Progenitor cell of endocrine pancreas (in vitro differentiated cells): ENCODE data around the gene ADARB2. TPM values are rescaled to one million over a fixed set of nuclear protein-coding genes. Genes with fewer than 3 reads are reported as not detected.

ENCODE experiments used
- DNase-seq: peaks from one replicate; pipeline ENCODE4 v3.0.0; 2021; ENCODE audit warnings: low spot score; ENCODE audit not compliant: unreplicated experiment
- H3K27ac Mint-ChIP-seq: 2 replicates; pipeline ENCODE4 v1.8.0; 2021; ENCODE audit warnings: mild to moderate bottlenecking, moderate library complexity, mixed read lengths
- H3K27me3 Mint-ChIP-seq: 2 replicates; pipeline ENCODE4 v1.8.0; 2021; ENCODE audit warnings: mixed read lengths
- H3K36me3 Mint-ChIP-seq: 2 replicates; pipeline ENCODE4 v1.8.0; 2022; ENCODE audit warnings: mixed read lengths; ENCODE audit not compliant: insufficient read depth
- H3K4me1 Mint-ChIP-seq: 2 replicates; pipeline ENCODE4 v1.8.0; 2021; ENCODE audit warnings: low read depth, mixed read lengths
- H3K4me3 Mint-ChIP-seq: 2 replicates; pipeline ENCODE4 v1.8.0; 2021; ENCODE audit warnings: low read depth, mild to moderate bottlenecking, moderate library complexity, mixed read lengths
- H3K9me3 Mint-ChIP-seq: 2 replicates; pipeline ENCODE4 v1.8.0; 2021; ENCODE audit warnings: low read depth, mixed read lengths
- total RNA-seq: library from RNA; stranded (reverse); gene quantifications from 2 replicates; pipeline ENCODE4 v1.2.1, GENCODE V29; 2021
- TF ChIP-seq, protein P1 (sequence below): fragments of 200-600 bp; sonication (generic); IDR thresholded peaks from one replicate; pipeline ENCODE4 v1.5.0; 2021; ENCODE audit warnings: antibody characterized with exemption, mild to moderate bottlenecking; ENCODE audit not compliant: unreplicated experiment

ADARB2 gene
- total RNA-seq, 1 donor from 2014 or later = 1.3 TPM

DNA sequence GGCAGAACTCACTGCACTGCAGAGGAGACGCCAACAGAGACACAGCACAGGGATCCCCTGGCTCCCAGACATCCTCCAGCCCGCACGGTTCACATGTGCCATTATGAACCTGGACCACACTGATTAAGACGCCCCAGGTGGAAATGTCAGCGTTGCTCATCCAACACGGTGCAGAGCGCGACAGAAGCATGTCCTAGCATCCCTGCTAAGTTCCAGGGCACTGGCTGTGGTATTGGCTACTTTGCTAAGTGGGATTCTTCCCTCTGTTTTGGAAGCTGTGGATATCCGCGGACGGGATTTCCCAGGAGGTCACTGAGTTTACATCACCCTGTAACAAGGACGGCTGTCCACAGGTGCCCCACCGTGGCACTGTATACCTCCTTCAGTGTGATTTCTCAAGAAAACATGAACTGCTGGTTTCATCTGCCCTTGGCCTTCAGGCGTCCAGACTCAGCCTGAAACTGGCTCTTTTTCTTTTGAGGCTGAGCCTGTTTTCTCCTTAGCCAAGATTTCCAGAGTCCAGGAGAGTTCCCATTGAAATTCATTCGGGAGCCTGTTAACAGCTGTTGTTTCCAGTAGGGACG lies 357.1 kb downstream of the ADARB2 start:
- Mint-ChIP-seq H3K4me3 (no peak overlapping the region), H3K27ac (no peak overlapping the region), H3K9me3 (peaks cover under 1% of the 10 kb centered on the region), H3K36me3 (no peaks in the 10 kb centered on the region), H3K4me1 (peaks cover 6% of the 10 kb centered on the region), H3K27me3 (peaks cover 48% of the 10 kb centered on the region)
- DNase-seq = no peak
- TF ChIP-seq, protein P1, sequence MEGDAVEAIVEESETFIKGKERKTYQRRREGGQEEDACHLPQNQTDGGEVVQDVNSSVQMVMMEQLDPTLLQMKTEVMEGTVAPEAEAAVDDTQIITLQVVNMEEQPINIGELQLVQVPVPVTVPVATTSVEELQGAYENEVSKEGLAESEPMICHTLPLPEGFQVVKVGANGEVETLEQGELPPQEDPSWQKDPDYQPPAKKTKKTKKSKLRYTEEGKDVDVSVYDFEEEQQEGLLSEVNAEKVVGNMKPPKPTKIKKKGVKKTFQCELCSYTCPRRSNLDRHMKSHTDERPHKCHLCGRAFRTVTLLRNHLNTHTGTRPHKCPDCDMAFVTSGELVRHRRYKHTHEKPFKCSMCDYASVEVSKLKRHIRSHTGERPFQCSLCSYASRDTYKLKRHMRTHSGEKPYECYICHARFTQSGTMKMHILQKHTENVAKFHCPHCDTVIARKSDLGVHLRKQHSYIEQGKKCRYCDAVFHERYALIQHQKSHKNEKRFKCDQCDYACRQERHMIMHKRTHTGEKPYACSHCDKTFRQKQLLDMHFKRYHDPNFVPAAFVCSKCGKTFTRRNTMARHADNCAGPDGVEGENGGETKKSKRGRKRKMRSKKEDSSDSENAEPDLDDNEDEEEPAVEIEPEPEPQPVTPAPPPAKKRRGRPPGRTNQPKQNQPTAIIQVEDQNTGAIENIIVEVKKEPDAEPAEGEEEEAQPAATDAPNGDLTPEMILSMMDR = no peak

DNA sequence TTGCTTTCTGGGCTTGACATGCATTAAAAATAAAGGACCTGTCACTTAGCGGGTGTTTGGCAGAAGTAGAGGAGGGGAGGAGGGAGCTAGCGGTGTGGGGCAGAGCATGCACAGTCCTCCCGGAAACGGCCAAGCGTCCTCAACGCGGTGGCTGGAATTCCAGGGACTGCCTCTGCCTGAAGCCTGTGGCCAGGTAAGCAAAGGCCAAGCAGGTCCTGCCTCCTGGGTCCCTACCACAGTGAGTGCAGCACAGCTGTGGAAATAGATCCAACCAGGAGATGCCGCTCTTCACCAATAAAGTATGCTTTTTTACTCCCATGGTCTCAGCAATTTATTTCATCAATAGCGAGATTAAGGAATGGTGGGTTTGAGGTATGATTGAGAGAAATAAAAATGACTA lies 357.7 kb downstream of the ADARB2 start:
- H3K27me3 Mint-ChIP-seq = peaks cover 48% of the 10 kb centered on the region
- no peaks in the 10 kb centered on the region for H3K9me3 Mint-ChIP-seq
- DNase-seq = no peak
- peaks cover 6% of the 10 kb centered on the region for H3K4me1 Mint-ChIP-seq
- no peaks in the 10 kb centered on the region for H3K36me3 Mint-ChIP-seq
- TF ChIP-seq, protein P1 = peak; percentile 57
- no peak overlapping the region for H3K4me3 Mint-ChIP-seq
- H3K27ac Mint-ChIP-seq = no peak overlapping the region

DNA sequence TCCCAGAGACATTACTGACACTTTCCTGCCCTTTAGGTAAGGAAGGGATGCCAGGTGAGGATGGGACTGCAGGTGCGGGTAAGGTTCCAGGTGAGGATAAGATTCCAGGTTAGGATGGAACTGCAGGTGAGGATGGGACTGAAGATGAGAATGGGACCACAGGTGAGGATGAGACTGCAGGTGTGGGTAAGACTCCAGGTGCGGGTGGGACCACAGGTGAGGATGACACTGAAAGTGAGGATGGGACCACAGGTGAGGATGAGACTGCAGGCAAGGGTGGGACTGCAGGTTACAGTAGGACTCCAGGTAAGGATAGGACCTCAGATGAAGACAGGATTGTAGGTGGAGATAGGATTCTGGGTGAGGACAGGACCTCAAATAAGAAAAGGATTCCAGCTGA lies 358.9 kb downstream of the ADARB2 start:
- TF ChIP-seq, protein P1 = no peak
- Mint-ChIP-seq H3K27ac (peak overlapping the region; percentile 17), H3K4me3 (no peak overlapping the region), H3K4me1 (peaks cover 6% of the 10 kb centered on the region), H3K27me3 (peaks cover 42% of the 10 kb centered on the region), H3K36me3 (no peaks in the 10 kb centered on the region), H3K9me3 (no peaks in the 10 kb centered on the region)
- no peak for DNase-seq

DNA sequence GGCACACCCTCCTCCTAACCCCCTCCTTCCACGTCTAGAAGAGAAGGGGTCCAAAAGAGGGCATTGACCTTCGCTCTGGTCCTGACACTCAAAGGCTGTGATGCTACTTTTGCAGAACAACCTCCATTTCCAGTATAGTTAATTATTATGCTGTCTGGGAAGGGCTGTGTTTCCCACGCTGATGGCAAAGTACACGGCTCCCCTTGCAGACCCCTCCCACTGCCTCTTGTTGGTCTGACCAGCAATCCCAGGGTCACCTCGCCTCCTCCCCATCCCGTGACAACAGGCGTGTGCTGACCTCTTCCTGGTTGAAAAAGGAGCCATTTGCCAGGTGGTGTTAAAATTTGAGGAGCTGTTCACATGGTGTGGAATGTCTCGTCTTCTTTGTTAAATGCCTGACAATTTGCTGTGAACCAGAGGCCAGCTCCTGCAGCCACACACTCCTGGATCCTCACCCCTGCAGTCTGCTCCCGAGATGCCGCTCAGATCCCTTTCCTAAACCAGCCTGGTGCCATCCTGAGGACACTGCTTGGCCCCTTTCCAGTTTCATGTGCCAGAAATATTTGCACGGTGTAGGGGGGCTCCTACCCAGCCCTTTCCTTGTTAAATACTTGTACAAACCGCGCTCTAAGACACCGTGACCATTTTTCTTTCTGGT lies 359.5 kb downstream of the ADARB2 start:
- Mint-ChIP-seq H3K36me3 (no peaks in the 10 kb centered on the region), H3K4me3 (no peak overlapping the region), H3K27ac (no peak overlapping the region), H3K9me3 (no peaks in the 10 kb centered on the region), H3K4me1 (peaks cover 6% of the 10 kb centered on the region), H3K27me3 (peaks cover 42% of the 10 kb centered on the region)
- DNase-seq = no peak
- TF ChIP-seq, protein P1 = no peak

DNA sequence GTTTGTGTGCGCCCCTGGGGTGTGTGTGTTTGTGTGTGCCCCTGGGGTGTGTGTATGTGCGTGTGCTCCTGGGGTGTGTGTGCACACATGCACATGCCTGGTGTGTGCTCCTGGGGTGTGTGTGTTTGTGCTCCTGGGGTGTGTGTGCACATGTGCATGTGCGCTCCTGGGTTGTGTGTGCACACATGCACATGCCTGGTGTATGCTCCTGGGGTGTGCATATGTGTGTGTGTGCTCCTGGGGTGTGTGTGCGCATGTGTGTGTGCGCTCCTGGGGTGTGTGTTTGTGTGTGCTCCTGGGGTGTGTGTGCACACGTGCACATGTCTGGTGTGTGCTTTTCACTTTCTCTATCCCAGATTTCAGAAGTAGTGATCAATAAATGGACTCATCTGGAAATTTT lies 360.1 kb downstream of the ADARB2 start:
- TF ChIP-seq, protein P1 = no peak
- Mint-ChIP-seq H3K36me3 (no peaks in the 10 kb centered on the region), H3K4me1 (peaks cover 6% of the 10 kb centered on the region)

More for the DNA sequence above, 360.1 kb downstream of the ADARB2 start:
- H3K9me3 Mint-ChIP-seq = no peaks in the 10 kb centered on the region
- H3K27ac Mint-ChIP-seq = no peak overlapping the region
- DNase-seq = no peak
- H3K27me3 Mint-ChIP-seq = peaks cover 41% of the 10 kb centered on the region
- H3K4me3 Mint-ChIP-seq = no peak overlapping the region
